GM23338 (cell line): ENCODE results near the gene RICTOR.

Experiments
- EZH2 ChIP-seq: fragments of 200-600 bp; sonication (generic); IDR thresholded peaks from one replicate; pipeline ENCODE4 v1.8.0; 2017; ENCODE audit warnings: antibody characterized with exemption, mild to moderate bottlenecking, low read depth; ENCODE audit not compliant: unreplicated experiment
- EZH2phosphoT487 ChIP-seq: fragments of 200-600 bp; sonication (generic); IDR thresholded peaks from one replicate; pipeline ENCODE4 v1.8.1; 2018; ENCODE audit warnings: antibody characterized with exemption; ENCODE audit not compliant: unreplicated experiment
- JUNB ChIP-seq: IDR thresholded peaks from one replicate; pipeline ENCODE4 v1.6.1; 2016; ENCODE audit warnings: antibody characterized with exemption; ENCODE audit not compliant: unreplicated experiment
- POLR2AphosphoS5 ChIP-seq: IDR thresholded peaks from 2 replicates; pipeline ENCODE4 v1.6.1; 2016; ENCODE audit warnings: antibody characterized with exemption, low read depth
- ZNF114 ChIP-seq: fragments of 250-450 bp; sonication (Bioruptor Pico); IDR thresholded peaks from 2 replicates; pipeline ENCODE4 v1.5.0; 2020; ENCODE audit warnings: mild to moderate bottlenecking, moderate library complexity
- ZNF331 ChIP-seq: fragments of 250-450 bp; sonication (Bioruptor Pico); IDR thresholded peaks from 2 replicates; pipeline ENCODE4 v1.5.0; 2020; ENCODE audit warnings: low read depth, mild to moderate bottlenecking, moderate library complexity
- TF ChIP-seq, protein P1 (sequence below), 2 experiments: fragments of 200-600 bp in 1 of 2; sonication (generic) in 1 of 2; conservative IDR thresholded peaks; 2 replicates each; pipeline versions ENCODE4 v1.5.1 to v1.6.1; 2016 to 2017; ENCODE audit warnings: antibody characterized with exemption in 2 of 2, low read depth in 2 of 2, mild to moderate bottlenecking in 2 of 2, moderate library complexity in 1 of 2
- TF ChIP-seq, protein P2 (sequence below): IDR thresholded peaks from one replicate; pipeline ENCODE4 v1.6.1; 2018; ENCODE audit warnings: antibody characterized with exemption; ENCODE audit not compliant: unreplicated experiment

DNA sequence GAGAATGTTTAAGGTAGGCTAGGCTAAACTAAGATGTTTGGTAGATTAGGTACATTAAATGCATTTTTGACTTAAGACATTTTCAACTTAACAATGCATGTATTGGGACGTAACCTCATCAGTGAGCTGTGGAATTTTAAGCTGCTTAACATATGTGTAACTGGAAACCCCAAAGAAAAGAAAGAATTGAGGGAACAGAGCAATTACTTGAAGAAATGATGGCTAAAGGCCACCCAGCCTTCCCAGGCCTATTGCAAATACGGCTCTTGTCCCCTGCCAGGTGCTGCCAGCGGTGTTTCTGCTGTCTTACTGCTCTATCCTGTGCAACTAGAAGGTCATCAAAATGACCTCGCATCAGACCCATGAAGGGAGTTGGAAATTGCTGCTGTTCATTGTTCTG, 52.0 kb downstream of the RICTOR start:
- TF ChIP-seq, protein P1, sequence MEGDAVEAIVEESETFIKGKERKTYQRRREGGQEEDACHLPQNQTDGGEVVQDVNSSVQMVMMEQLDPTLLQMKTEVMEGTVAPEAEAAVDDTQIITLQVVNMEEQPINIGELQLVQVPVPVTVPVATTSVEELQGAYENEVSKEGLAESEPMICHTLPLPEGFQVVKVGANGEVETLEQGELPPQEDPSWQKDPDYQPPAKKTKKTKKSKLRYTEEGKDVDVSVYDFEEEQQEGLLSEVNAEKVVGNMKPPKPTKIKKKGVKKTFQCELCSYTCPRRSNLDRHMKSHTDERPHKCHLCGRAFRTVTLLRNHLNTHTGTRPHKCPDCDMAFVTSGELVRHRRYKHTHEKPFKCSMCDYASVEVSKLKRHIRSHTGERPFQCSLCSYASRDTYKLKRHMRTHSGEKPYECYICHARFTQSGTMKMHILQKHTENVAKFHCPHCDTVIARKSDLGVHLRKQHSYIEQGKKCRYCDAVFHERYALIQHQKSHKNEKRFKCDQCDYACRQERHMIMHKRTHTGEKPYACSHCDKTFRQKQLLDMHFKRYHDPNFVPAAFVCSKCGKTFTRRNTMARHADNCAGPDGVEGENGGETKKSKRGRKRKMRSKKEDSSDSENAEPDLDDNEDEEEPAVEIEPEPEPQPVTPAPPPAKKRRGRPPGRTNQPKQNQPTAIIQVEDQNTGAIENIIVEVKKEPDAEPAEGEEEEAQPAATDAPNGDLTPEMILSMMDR (conservative IDR thresholded peaks at IDR 0.05; ENCODE audit: low read depth in 2 of 2), result no peak
- TF ChIP-seq EZH2phosphoT487 (no peak), POLR2AphosphoS5 (no peak), ZNF331 (CRISPR knock-in tag) (no peak), EZH2 (no peak), JUNB (no peak), ZNF114 (CRISPR knock-in tag) (no peak)
- TF ChIP-seq, protein P2, sequence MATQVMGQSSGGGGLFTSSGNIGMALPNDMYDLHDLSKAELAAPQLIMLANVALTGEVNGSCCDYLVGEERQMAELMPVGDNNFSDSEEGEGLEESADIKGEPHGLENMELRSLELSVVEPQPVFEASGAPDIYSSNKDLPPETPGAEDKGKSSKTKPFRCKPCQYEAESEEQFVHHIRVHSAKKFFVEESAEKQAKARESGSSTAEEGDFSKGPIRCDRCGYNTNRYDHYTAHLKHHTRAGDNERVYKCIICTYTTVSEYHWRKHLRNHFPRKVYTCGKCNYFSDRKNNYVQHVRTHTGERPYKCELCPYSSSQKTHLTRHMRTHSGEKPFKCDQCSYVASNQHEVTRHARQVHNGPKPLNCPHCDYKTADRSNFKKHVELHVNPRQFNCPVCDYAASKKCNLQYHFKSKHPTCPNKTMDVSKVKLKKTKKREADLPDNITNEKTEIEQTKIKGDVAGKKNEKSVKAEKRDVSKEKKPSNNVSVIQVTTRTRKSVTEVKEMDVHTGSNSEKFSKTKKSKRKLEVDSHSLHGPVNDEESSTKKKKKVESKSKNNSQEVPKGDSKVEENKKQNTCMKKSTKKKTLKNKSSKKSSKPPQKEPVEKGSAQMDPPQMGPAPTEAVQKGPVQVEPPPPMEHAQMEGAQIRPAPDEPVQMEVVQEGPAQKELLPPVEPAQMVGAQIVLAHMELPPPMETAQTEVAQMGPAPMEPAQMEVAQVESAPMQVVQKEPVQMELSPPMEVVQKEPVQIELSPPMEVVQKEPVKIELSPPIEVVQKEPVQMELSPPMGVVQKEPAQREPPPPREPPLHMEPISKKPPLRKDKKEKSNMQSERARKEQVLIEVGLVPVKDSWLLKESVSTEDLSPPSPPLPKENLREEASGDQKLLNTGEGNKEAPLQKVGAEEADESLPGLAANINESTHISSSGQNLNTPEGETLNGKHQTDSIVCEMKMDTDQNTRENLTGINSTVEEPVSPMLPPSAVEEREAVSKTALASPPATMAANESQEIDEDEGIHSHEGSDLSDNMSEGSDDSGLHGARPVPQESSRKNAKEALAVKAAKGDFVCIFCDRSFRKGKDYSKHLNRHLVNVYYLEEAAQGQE, result no peak
